ENCODE measurements around the gene MAP3K7. TPM values are rescaled to one million over a fixed set of nuclear protein-coding genes. Genes with fewer than 3 reads are reported as not detected.

Gene MAP3K7
- total and polyA plus RNA-seq, 2 of the 13 experiments (the other 11 are each of a cell fraction or from before 2014, with no cell fraction given): 24.1 to 24.4 TPM

GRCh38 chr6:90502866-90503407, 83.9 kb downstream of the MAP3K7 start (continued):
- TF ChIP-seq DR1 (CRISPR knock-in tag; IDR thresholded peaks at IDR 0.05): no peak
- TF ChIP-seq EP300 (IDR thresholded peaks at IDR 0.05; ENCODE audit: low read depth in 2 of 2, low read length in 2 of 2): peak; percentile 57 to 75; a peak in 3 of 4 replicates
- TF ChIP-seq EP300 (CRISPR knock-in tag; IDR thresholded peaks at IDR 0.05; ENCODE audit: borderline replicate concordance): peak; percentile 63
- TF ChIP-seq HCFC1 (IDR thresholded peaks at IDR 0.05; ENCODE audit: low read depth, low read length): no peak
- peak; percentile 41; the same call in 1 of the 2 replicates for TF ChIP-seq RXRB (CRISPR knock-in tag; IDR thresholded peaks at IDR 0.05; ENCODE audit: borderline replicate concordance)
- TF ChIP-seq ZFY (CRISPR knock-in tag; IDR thresholded peaks at IDR 0.05): peak; percentile 49; the same call in 1 of the 2 replicates
- TF ChIP-seq MAFF (IDR thresholded peaks at IDR 0.05; ENCODE audit: low read depth, low read length): peak; percentile 78
- TF ChIP-seq SAP130 (CRISPR knock-in tag; IDR thresholded peaks at IDR 0.05; ENCODE audit: low read depth): peak; percentile 73
- no peak for TF ChIP-seq ZNF337 (CRISPR knock-in tag; IDR thresholded peaks at IDR 0.05; ENCODE audit: borderline replicate concordance, low read depth)
- 0 out of 2 replicates have a peak, but pooled peaks have one; percentile 66 for TF ChIP-seq ZBTB34 (CRISPR knock-in tag; IDR thresholded peaks at IDR 0.05)
- TF ChIP-seq NR2F6 (IDR thresholded peaks at IDR 0.05): peak; percentile 30; the same call in 1 of the 2 replicates
- TF ChIP-seq NR2F6 (CRISPR knock-in tag; IDR thresholded peaks at IDR 0.05): peak; percentile 60
- TF ChIP-seq ZNF543 (CRISPR knock-in tag; IDR thresholded peaks at IDR 0.05): no peak
- no peak for TF ChIP-seq ZNF12 (CRISPR knock-in tag; IDR thresholded peaks at IDR 0.05)
- TF ChIP-seq TFE3 (CRISPR knock-in tag; IDR thresholded peaks at IDR 0.05): 0 out of 2 replicates have a peak, but pooled peaks have one; percentile 17
- TF ChIP-seq PHB2 (IDR thresholded peaks at IDR 0.05; ENCODE audit: partially characterized antibody): no peak
- peak; percentile 30; the same call in 1 of the 3 replicates for TF ChIP-seq MXI1 (IDR thresholded peaks at IDR 0.05; ENCODE audit: borderline replicate concordance, low read depth, low read length)
- TF ChIP-seq HNF4G (IDR thresholded peaks at IDR 0.05; ENCODE audit: borderline replicate concordance, low read depth, low read length): peak; percentile 67; the same call in 1 of the 2 replicates
- peak; percentile 43; the same call in 1 of the 2 replicates for TF ChIP-seq HNF4G (CRISPR knock-in tag; IDR thresholded peaks at IDR 0.05; ENCODE audit: borderline replicate concordance, low read depth)
- TF ChIP-seq MIER2 (CRISPR knock-in tag; IDR thresholded peaks at IDR 0.05): 0 out of 2 replicates have a peak, but pooled peaks have one; percentile 37
- no peak for TF ChIP-seq FOXO1 (CRISPR knock-in tag; IDR thresholded peaks at IDR 0.05)
- TF ChIP-seq ZNF674 (CRISPR knock-in tag; IDR thresholded peaks at IDR 0.05; ENCODE audit: low read depth): no peak
- peak; percentile 88 for TF ChIP-seq ZSCAN29 (CRISPR knock-in tag; conservative IDR thresholded peaks at IDR 0.05)
- peak; percentile 75; the same call in 1 of the 2 replicates for TF ChIP-seq ZNF124 (CRISPR knock-in tag; IDR thresholded peaks at IDR 0.05)
- no peak for TF ChIP-seq CREBL2 (CRISPR knock-in tag; IDR thresholded peaks at IDR 0.05; ENCODE audit: borderline replicate concordance)
- no peak for TF ChIP-seq TFDP1 (CRISPR knock-in tag; IDR thresholded peaks at IDR 0.05; ENCODE audit: borderline replicate concordance)
- no peak for TF ChIP-seq ZNF274 (CRISPR knock-in tag; IDR thresholded peaks at IDR 0.05)
- TF ChIP-seq ZSCAN30 (CRISPR knock-in tag; IDR thresholded peaks at IDR 0.05): no peak
- TF ChIP-seq TCF7 (IDR thresholded peaks at IDR 0.05; ENCODE audit: low read depth): peak; percentile 26; the same call in 1 of the 2 replicates
- TF ChIP-seq HDAC2 (CRISPR knock-in tag; IDR thresholded peaks at IDR 0.05): peak; percentile 58
